GM12878 (cell line): ENCODE results near the gene UGT1A6. TPM values are rescaled to one million over a fixed set of nuclear protein-coding genes. Genes with fewer than 3 reads are reported as not detected.

Experiments
- ATAC-seq: fragments of 200-7000 bp; cut with Tn5 transposase; 3 replicates; pipeline ENCODE4 v1.9.1; 2020; ENCODE audit warnings: mild to moderate bottlenecking, moderate library complexity
- BruUV-seq: library from RNA; stranded (reverse); fragments of 400-500 nt; replicated peaks from 2 replicates; lab custom pipeline; 2021; lab: Mats Ljungman, UMichigan
- CTCF ChIA-PET: fragments of 300-600 bp; sonication (Branson Sonifier 250); formaldehyde crosslinking; extraction: SDS; loops from one replicate; lab custom pipeline; 2021; ENCODE audit warnings: inconsistent platforms; lab: Yijun Ruan, JAX
- POLR2A ChIA-PET: fragments of 350-600 bp; formaldehyde crosslinking; extraction: SDS; loops from one replicate; lab custom pipeline; 2021; ENCODE audit warnings: inconsistent platforms; lab: Charles Lee
- RAD21 ChIA-PET: fragments of 300-600 bp; sonication (Branson Sonifier 250); formaldehyde crosslinking; loops from one replicate; lab custom pipeline; 2023; ENCODE audit warnings: antibody characterized with exemption; ENCODE audit not compliant: unreplicated experiment; lab: Charles Lee
- SMC1A ChIA-PET: fragments of 300-600 bp; sonication (Branson Sonifier 250); formaldehyde crosslinking; loops from one replicate; lab custom pipeline; 2023; ENCODE audit not compliant: unreplicated experiment, uncharacterized antibody; lab: Charles Lee
- DNase-seq: peaks from one replicate; pipeline ENCODE4 v3.0.0-alpha.2; 2011; ENCODE audit warnings: low read depth, low spot score
- FAIRE-seq: peaks from 3 replicates; lab custom pipeline; 2011; peaks lifted over from hg19 to GRCh38; lab: Jason Lieb, UNC
- H2AFZ ChIP-seq: 2 replicates; pipeline ENCODE4 v1.6.0; 2011; ENCODE audit warnings: low read depth, low read length, control low read depth; ENCODE audit not compliant: control insufficient read depth
- H3K27ac ChIP-seq: 2 replicates; pipeline ENCODE4 v1.5.1; 2011; ENCODE audit warnings: control low read depth; ENCODE audit not compliant: control insufficient read depth, insufficient read depth
- H3K27me3 ChIP-seq, 2 experiments: replicated peaks in 1 of 2; 2 replicates each; pipeline versions ENCODE4 v1.6.0 to v1.6.1; 2011; ENCODE audit warnings: low read length in 1 of 2; ENCODE audit not compliant: control insufficient read depth in 2 of 2, insufficient read depth in 2 of 2
- H3K36me3 ChIP-seq, 2 experiments: 2 replicates each; pipeline ENCODE4 v1.5.1; 2011; ENCODE audit warnings: low read length in 1 of 2; ENCODE audit not compliant: control insufficient read depth in 2 of 2, insufficient read depth in 2 of 2
- H3K4me1 ChIP-seq: 2 replicates; pipeline ENCODE4 v1.6.1; 2011; ENCODE audit warnings: mild to moderate bottlenecking, low read length, moderate library complexity, mixed read lengths; ENCODE audit not compliant: control insufficient read depth, insufficient read depth
- H3K4me2 ChIP-seq: 2 replicates; pipeline ENCODE4 v1.6.0; 2011; ENCODE audit warnings: control low read depth; ENCODE audit not compliant: control insufficient read depth, insufficient read depth
- H3K4me3 ChIP-seq: fragments of 200-600 bp; sonication (generic); 2 replicates; pipeline ENCODE4 v1.5.1; 2016
- H3K79me2 ChIP-seq: 2 replicates; pipeline ENCODE4 v1.6.0; 2011; ENCODE audit warnings: low read length; ENCODE audit not compliant: control insufficient read depth, insufficient read depth
- H3K9ac ChIP-seq: 2 replicates; pipeline ENCODE4 v1.8.0; 2011; ENCODE audit warnings: low read length, control low read depth, mixed read lengths; ENCODE audit not compliant: control insufficient read depth, insufficient read depth
- H3K9me3 ChIP-seq: replicated peaks from 3 replicates; pipeline ENCODE4 v1.5.1; 2011; ENCODE audit warnings: mild to moderate bottlenecking, low read length; ENCODE audit not compliant: control insufficient read depth, insufficient read depth
- H4K20me1 ChIP-seq: 2 replicates; pipeline ENCODE4 v1.6.0; 2011; ENCODE audit not compliant: control insufficient read depth, insufficient read depth
- ATF2 ChIP-seq: IDR thresholded peaks from 2 replicates; pipeline ENCODE4 v1.6.1; 2012; ENCODE audit warnings: low read length, inconsistent platforms
- BACH1 ChIP-seq: fragments of 450-650 bp; IDR thresholded peaks from 2 replicates; pipeline ENCODE4 v1.6.1; 2017; ENCODE audit warnings: mild to moderate bottlenecking, borderline replicate concordance
- BCLAF1 ChIP-seq: fragments of 450-650 bp; IDR thresholded peaks from 2 replicates; pipeline ENCODE4 v1.6.1; 2017; ENCODE audit warnings: antibody characterized with exemption, mild to moderate bottlenecking, moderate library complexity
- ETV6 ChIP-seq, 2 experiments: fragments of 450-650 bp in 1 of 2; IDR thresholded peaks in 1 of 2; conservative IDR thresholded peaks in 1 of 2; 2 replicates each; pipeline ENCODE4 v1.6.1; 2014; ENCODE audit warnings: antibody characterized with exemption in 1 of 2, borderline replicate concordance in 1 of 2, low read depth in 1 of 2, mild to moderate bottlenecking in 1 of 2, moderate library complexity in 1 of 2
- JUNB ChIP-seq: IDR thresholded peaks from 2 replicates; pipeline ENCODE4 v1.6.1; 2016; ENCODE audit warnings: antibody characterized with exemption, mild to moderate bottlenecking
- NBN ChIP-seq: fragments of 450-650 bp; IDR thresholded peaks from 2 replicates; pipeline ENCODE4 v1.6.1; 2016
- RFX5 ChIP-seq: IDR thresholded peaks from 2 replicates; pipeline ENCODE4 v1.6.1; 2011; ENCODE audit warnings: low read depth, low read length, improper control_type of control experiment
- SMARCA5 ChIP-seq: fragments of 450-650 bp; IDR thresholded peaks from 2 replicates; pipeline ENCODE4 v1.6.1; 2017; ENCODE audit warnings: mild to moderate bottlenecking
- SP1 ChIP-seq: IDR thresholded peaks from one replicate; pipeline ENCODE4 v1.6.1; 2011; ENCODE audit warnings: low read depth, low read length
- SRF ChIP-seq, 2 experiments: IDR thresholded peaks; 2 replicates each; pipeline ENCODE4 v1.6.1; 2011; ENCODE audit warnings: low read depth in 2 of 2, low read length in 2 of 2, mild to moderate bottlenecking in 1 of 2, moderate library complexity in 1 of 2
- TAF1 ChIP-seq: IDR thresholded peaks from 2 replicates; pipeline ENCODE4 v1.6.1; 2011; ENCODE audit warnings: mild to moderate bottlenecking, low read depth, low read length, borderline replicate concordance
- ZNF274 ChIP-seq: IDR thresholded peaks from one replicate; pipeline ENCODE4 v1.8.0; 2011; ENCODE audit not compliant: insufficient read length, insufficient read depth
- ZNF622 ChIP-seq: fragments of 450-650 bp; IDR thresholded peaks from 2 replicates; pipeline ENCODE4 v1.6.1; 2017; ENCODE audit warnings: mild to moderate bottlenecking, inconsistent platforms
- WGBS: methylation state at CpG from one replicate; pipeline ENCODE4 v1.1.6; 2016; ENCODE audit warnings: low lambda C conversion rate; ENCODE audit not compliant: insufficient replicate concordance, insufficient coverage; ENCODE audit errors: missing lambda C conversion rate; 5-methylcytosine and 5-hydroxymethylcytosine counted together
- in situ Hi-C: fragments of 300-500 bp; cut with MboI; formaldehyde crosslinking; loops from 9 replicates; pipeline ENCODE4 v1.14.3; 2018; ENCODE audit warnings: mixed read lengths
- intact Hi-C: fragments of 100-400 bp; cut with micrococcal nuclease; formaldehyde crosslinking; loops from one replicate; pipeline ENCODE4 v1.14.2; 2022; ENCODE audit not compliant: unreplicated experiment
- polyA plus RNA-seq, 11 experiments: library from polyadenylated mRNA; depleted of rRNA in 4 of 11; unstranded in 6 of 11; stranded (reverse) in 5 of 11; fragments of >200 nt; fragmentation: Nextera tagmentation in 4 of 11; fragmentation: Illumina TruSeq in 1 of 11; extraction: Ambion mirVana in 4 of 11; extraction: Trizol in 1 of 11; gene quantifications; 1 replicate in 1 of 11; 2 replicates in 10 of 11; pipeline versions ENCODE4 v1.2.1 to v1.2.3, GENCODE V29; 2011 to 2016; ENCODE audit warnings: inconsistent platforms in 2 of 11, missing spikeins in 2 of 11, low read depth in 1 of 11
- total RNA-seq, 4 experiments: library from RNA; depleted of rRNA in 3 of 4; stranded (reverse); fragments of >200 nt in 3 of 4; fragmentation: Illumina TruSeq in 1 of 4; extraction: Trizol in 1 of 4; gene quantifications; 2 replicates each; pipeline versions ENCODE4 v1.2.1 to v1.2.3, GENCODE V29; 2013 to 2021
- TF ChIP-seq, protein P1 (sequence below): fragments of 150-350 bp; IDR thresholded peaks from 2 replicates; pipeline ENCODE4 v1.6.1; 2016; ENCODE audit warnings: low read depth, low read length
- TF ChIP-seq, protein P2 (sequence below): fragments of 450-650 bp; IDR thresholded peaks from 2 replicates; pipeline ENCODE4 v1.6.1; 2018; ENCODE audit warnings: borderline replicate concordance, mild to moderate bottlenecking; ENCODE audit not compliant: partially characterized antibody

Gene UGT1A6
- total and polyA plus RNA-seq, 10 of the 15 experiments (the other 5 are each of a cell fraction or from before 2014, with no cell fraction given): not detected

DNA sequence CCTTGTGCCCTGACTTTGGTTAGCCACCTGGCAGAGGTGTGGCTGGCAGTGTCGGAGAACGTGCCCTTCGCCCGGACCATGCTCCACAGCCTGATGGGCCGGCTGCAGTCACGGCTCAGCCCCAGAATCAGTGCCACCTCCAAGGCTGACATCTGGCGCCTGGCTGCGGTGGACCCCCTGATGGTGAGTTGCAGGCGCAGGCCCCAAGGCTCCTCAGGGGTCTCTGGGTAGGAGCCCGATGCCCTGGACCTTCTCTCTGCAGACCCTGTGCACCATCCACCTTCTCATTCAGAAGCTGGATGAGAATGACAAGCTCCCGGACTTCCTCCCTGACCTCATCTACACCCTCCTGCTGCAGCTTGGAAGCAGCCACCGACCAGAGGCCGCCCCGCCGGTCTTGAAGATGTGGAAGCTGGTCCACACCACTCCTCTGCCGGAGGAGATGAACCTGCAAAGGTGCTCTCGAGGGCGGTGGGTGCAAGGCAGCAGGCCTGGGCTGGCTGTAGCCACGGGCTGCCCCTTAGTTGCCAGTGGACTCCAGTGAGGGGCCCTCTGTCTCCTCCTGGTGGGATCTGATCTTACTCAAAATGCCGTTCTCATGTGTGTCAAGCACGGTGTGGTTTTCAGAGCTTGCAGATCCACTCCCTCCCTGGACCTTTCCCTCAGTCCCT, 129.5 kb downstream of the UGT1A6 start:
- DNase-seq: no peak
- no peaks in the 10 kb centered on the region; a peak in 3 of 4 replicates for H3K27me3 ChIP-seq
- intact Hi-C loops (no loop called here), in situ Hi-C loops (no loop called here)
- H3K27ac ChIP-seq: no peak overlapping the region
- H3K4me3 ChIP-seq: no peak overlapping the region
- ATAC-seq: no peak
- ChIA-PET CTCF (no interaction called here), SMC1A (no interaction called here), RAD21 (no interaction called here), POLR2A (no interaction called here)
- H3K79me2 ChIP-seq: no peaks in the 10 kb centered on the region
- H3K9me3 ChIP-seq: no peaks in the 10 kb centered on the region
- no TSS peak for BruUV-seq
- no peak overlapping the region for H3K4me2 ChIP-seq
- 60% methylated on average over 21 of the region's 21 CpGs for WGBS
- H2AFZ ChIP-seq: no peak overlapping the region
- no peaks in the 10 kb centered on the region for H3K4me1 ChIP-seq
- FAIRE-seq: no peak
- no peaks in the 10 kb centered on the region for H3K36me3 ChIP-seq
- H3K9ac ChIP-seq: no peak overlapping the region
- no peaks in the 10 kb centered on the region for H4K20me1 ChIP-seq
- TF ChIP-seq TAF1 (no peak), SP1 (no peak), ZNF622 (no peak), NBN (no peak), ATF2 (no peak), SMARCA5 (no peak), BACH1 (no peak), ZNF274 (no peak), SRF (IDR thresholded peaks at IDR 0.05; ENCODE audit: low read depth in 2 of 2, low read length in 2 of 2) (no peak), BCLAF1 (no peak), JUNB (no peak), RFX5 (no peak), ETV6 (conservative IDR thresholded peaks at IDR 0.05 in 1 of 2, IDR thresholded peaks at IDR 0.05 in 1 of 2; ENCODE audit: borderline replicate concordance in 1 of 2, low read depth in 1 of 2) (no peak)
- TF ChIP-seq, protein P1, sequence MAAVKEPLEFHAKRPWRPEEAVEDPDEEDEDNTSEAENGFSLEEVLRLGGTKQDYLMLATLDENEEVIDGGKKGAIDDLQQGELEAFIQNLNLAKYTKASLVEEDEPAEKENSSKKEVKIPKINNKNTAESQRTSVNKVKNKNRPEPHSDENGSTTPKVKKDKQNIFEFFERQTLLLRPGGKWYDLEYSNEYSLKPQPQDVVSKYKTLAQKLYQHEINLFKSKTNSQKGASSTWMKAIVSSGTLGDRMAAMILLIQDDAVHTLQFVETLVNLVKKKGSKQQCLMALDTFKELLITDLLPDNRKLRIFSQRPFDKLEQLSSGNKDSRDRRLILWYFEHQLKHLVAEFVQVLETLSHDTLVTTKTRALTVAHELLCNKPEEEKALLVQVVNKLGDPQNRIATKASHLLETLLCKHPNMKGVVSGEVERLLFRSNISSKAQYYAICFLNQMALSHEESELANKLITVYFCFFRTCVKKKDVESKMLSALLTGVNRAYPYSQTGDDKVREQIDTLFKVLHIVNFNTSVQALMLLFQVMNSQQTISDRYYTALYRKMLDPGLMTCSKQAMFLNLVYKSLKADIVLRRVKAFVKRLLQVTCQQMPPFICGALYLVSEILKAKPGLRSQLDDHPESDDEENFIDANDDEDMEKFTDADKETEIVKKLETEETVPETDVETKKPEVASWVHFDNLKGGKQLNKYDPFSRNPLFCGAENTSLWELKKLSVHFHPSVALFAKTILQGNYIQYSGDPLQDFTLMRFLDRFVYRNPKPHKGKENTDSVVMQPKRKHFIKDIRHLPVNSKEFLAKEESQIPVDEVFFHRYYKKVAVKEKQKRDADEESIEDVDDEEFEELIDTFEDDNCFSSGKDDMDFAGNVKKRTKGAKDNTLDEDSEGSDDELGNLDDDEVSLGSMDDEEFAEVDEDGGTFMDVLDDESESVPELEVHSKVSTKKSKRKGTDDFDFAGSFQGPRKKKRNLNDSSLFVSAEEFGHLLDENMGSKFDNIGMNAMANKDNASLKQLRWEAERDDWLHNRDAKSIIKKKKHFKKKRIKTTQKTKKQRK: no peak
- TF ChIP-seq, protein P2, sequence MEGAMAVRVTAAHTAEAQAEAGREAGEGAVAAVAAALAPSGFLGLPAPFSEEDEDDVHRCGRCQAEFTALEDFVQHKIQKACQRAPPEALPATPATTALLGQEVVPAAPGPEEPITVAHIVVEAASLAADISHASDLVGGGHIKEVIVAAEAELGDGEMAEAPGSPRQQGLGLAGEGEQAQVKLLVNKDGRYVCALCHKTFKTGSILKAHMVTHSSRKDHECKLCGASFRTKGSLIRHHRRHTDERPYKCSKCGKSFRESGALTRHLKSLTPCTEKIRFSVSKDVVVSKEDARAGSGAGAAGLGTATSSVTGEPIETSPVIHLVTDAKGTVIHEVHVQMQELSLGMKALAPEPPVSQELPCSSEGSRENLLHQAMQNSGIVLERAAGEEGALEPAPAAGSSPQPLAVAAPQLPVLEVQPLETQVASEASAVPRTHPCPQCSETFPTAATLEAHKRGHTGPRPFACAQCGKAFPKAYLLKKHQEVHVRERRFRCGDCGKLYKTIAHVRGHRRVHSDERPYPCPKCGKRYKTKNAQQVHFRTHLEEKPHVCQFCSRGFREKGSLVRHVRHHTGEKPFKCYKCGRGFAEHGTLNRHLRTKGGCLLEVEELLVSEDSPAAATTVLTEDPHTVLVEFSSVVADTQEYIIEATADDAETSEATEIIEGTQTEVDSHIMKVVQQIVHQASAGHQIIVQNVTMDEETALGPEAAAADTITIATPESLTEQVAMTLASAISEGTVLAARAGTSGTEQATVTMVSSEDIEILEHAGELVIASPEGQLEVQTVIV: no peak
